ENCODE measurements around the gene TBCD.

The TBCD gene

GRCh38 chr17:82832411-82832810, 80.5 kb downstream of the TBCD start:
- CTCF ChIA-PET, result no interaction called here
- Histone ChIP-seq H3K9me3 (ENCODE audit: control insufficient read depth, insufficient read depth, low read depth, low read length) (no peaks in the 10 kb centered on the region), H3K36me3 (ENCODE audit: control insufficient read depth in 2 of 2, insufficient read depth in 1 of 2, low read length in 2 of 2) (peaks cover 6 to 30% of the 10 kb centered on the region in 2 experiments; a peak in 2 of 3 replicates), H3K27ac (ENCODE audit: extremely low read depth, low read depth, low read length) (no peak overlapping the region), H3K4me1 (ENCODE audit: control insufficient read depth, insufficient read depth, low read length) (no peaks in the 10 kb centered on the region), H3K4me3 (ENCODE audit: low read depth, low read length) (no peak overlapping the region)
- POLR2A ChIA-PET, result interaction anchor here (1.2 kb wide), 1 partner anchor 14 kb away, joined by 4 read pairs; no protein-coding TSS in a partner anchor
- no peak for TF ChIP-seq ZBTB6 (tag by site-specific recombination; IDR thresholded peaks at IDR 0.05)
- no peak for TF ChIP-seq OSR2 (tag by site-specific recombination; IDR thresholded peaks at IDR 0.05)
- TF ChIP-seq ZNF133 (tag by site-specific recombination; IDR thresholded peaks at IDR 0.05), result no peak
- no peak for TF ChIP-seq ZNF155 (tag by site-specific recombination; IDR thresholded peaks at IDR 0.05)
- TF ChIP-seq ZNF521 (tag by site-specific recombination; IDR thresholded peaks at IDR 0.05), result no peak
- TF ChIP-seq GLI2 (tag by site-specific recombination; IDR thresholded peaks at IDR 0.05; ENCODE audit: borderline replicate concordance, low read depth), result no peak

- POLR2A ChIA-PET, result interaction anchor here (1.2 kb wide), 1 partner anchor 15 kb away, joined by 4 read pairs; no protein-coding TSS in a partner anchor
These were observed 81.1 kb downstream of the TBCD start for GRCh38 chr17:82832881-82833475.

More at GRCh38 chr17:82832881-82833475, 81.1 kb downstream of the TBCD start:
- H3K9me3 ChIP-seq (ENCODE audit: control insufficient read depth, insufficient read depth, low read depth, low read length), result no peaks in the 10 kb centered on the region
- no peak overlapping the region for H3K27ac ChIP-seq (ENCODE audit: extremely low read depth, low read depth, low read length)
- H3K4me3 ChIP-seq (ENCODE audit: low read depth, low read length), result no peak overlapping the region
- no peak for TF ChIP-seq KLF1 (tag by site-specific recombination; IDR thresholded peaks at IDR 0.05)
- TF ChIP-seq ZNF175 (tag by site-specific recombination; IDR thresholded peaks at IDR 0.05), result no peak
- TF ChIP-seq RBAK (tag by site-specific recombination; IDR thresholded peaks at IDR 0.05), result no peak
- TF ChIP-seq ZNF677 (tag by site-specific recombination; IDR thresholded peaks at IDR 0.05), result no peak
- TF ChIP-seq ATF2 (tag by site-specific recombination; IDR thresholded peaks at IDR 0.05; ENCODE audit: low read depth), result no peak
- no peak for TF ChIP-seq ZNF350 (tag by site-specific recombination; IDR thresholded peaks at IDR 0.05)
- no peak for TF ChIP-seq ZBTB44 (tag by site-specific recombination; IDR thresholded peaks at IDR 0.05)
- TF ChIP-seq ZNF311 (tag by site-specific recombination; IDR thresholded peaks at IDR 0.05; ENCODE audit: borderline replicate concordance), result no peak
- TF ChIP-seq MZF1 (tag by site-specific recombination; IDR thresholded peaks at IDR 0.05; ENCODE audit: borderline replicate concordance), result no peak
- TF ChIP-seq ZNF184 (tag by site-specific recombination; IDR thresholded peaks at IDR 0.05), result no peak
- TF ChIP-seq ZNF26 (tag by site-specific recombination; IDR thresholded peaks at IDR 0.05), result no peak
- no peak for TF ChIP-seq ZNF658 (tag by site-specific recombination; IDR thresholded peaks at IDR 0.05)
- no peak for TF ChIP-seq ZNF560 (tag by site-specific recombination; IDR thresholded peaks at IDR 0.05; ENCODE audit: borderline replicate concordance)
- no peak for TF ChIP-seq ZFP3 (tag by site-specific recombination; IDR thresholded peaks at IDR 0.05; ENCODE audit: low read depth)
- no peak for TF ChIP-seq ZNF148 (tag by site-specific recombination; IDR thresholded peaks at IDR 0.05; ENCODE audit: borderline replicate concordance)
- no peak for TF ChIP-seq KLF16 (tag by site-specific recombination; IDR thresholded peaks at IDR 0.05)
- no peaks in the 10 kb centered on the region for H3K4me1 ChIP-seq (ENCODE audit: control insufficient read depth, insufficient read depth, low read length)
- H3K36me3 ChIP-seq (ENCODE audit: control insufficient read depth in 2 of 2, insufficient read depth in 1 of 2, low read length in 2 of 2), result peaks cover 6 to 24% of the 10 kb centered on the region in 2 experiments; a peak in 2 of 3 replicates
- CTCF ChIA-PET, result no interaction called here

Data from HEK293 (cell line).